Stimulated activated CD4-positive, alpha-beta T cell treated with anti-CD3 and anti-CD28 coated beads, TNF-alpha, amount 100 ng/mL, for 4 hours (primary cell): ENCODE results near the gene TMEM92.
A peak's percentile ranks its signal among the peaks of the same experiment; 100 is the strongest.
"Not testable (repeated sequence)": the region's sequence is repeated elsewhere in the genome, so short reads cannot be mapped to it uniquely, and the experiment has no call there.

Experiments
- DNase-seq, 3 experiments: peaks; one replicate each; pipeline ENCODE4 v3.0.0-alpha.2; 2020; ENCODE audit warnings: low read depth in 3 of 3

TMEM92 gene

GRCh38 chr17:50276588-50277356, 2.5 kb downstream of the TMEM92 start:
- DNase-seq = no peak

- no peak for DNase-seq
Measured at GRCh38 chr17:50277357-50277754, 3.1 kb downstream of the TMEM92 start.

GRCh38 chr17:50278526-50279180, 4.4 kb downstream of the TMEM92 start:
- DNase-seq = no peak

GRCh38 chr17:50279181-50279526, 4.9 kb downstream of the TMEM92 start:
- DNase-seq = no peak

- no peak for DNase-seq
Measured at GRCh38 chr17:50279639-50280038, 5.4 kb downstream of the TMEM92 start.

GRCh38 chr17:50280068-50280467, 5.8 kb downstream of the TMEM92 start:
- DNase-seq = no peak

GRCh38 chr17:50280801-50281441, 6.7 kb downstream of the TMEM92 start:
- DNase-seq = no peak

GRCh38 chr17:50281739-50282401, 7.6 kb downstream of the TMEM92 start:
- no peak for DNase-seq

GRCh38 chr17:50283246-50283645, 9.0 kb downstream of the TMEM92 start:
- no peak for DNase-seq

GRCh38 chr17:50283714-50284113, 9.4 kb downstream of the TMEM92 start:
- no peak for DNase-seq

GRCh38 chr17:50285941-50286340, 11.7 kb downstream of the TMEM92 start:
- DNase-seq = no peak

- DNase-seq = not testable (repeated sequence)
Measured at GRCh38 chr17:50287302-50287701, 13.0 kb downstream of the TMEM92 start.

- no peak for DNase-seq
Measured at GRCh38 chr17:50288306-50288705, 14.0 kb downstream of the TMEM92 start.

- DNase-seq = no peak
Measured at GRCh38 chr17:50289278-50289677, 15.0 kb downstream of the TMEM92 start.

GRCh38 chr17:50289991-50290702, 15.9 kb downstream of the TMEM92 start:
- no peak for DNase-seq

GRCh38 chr17:50290933-50291332, 16.7 kb downstream of the TMEM92 start:
- no peak for DNase-seq

GRCh38 chr17:50292465-50292864, 18.2 kb downstream of the TMEM92 start:
- DNase-seq = no peak

- DNase-seq = no peak
Measured at GRCh38 chr17:50295021-50295420, 20.8 kb downstream of the TMEM92 start.

GRCh38 chr17:50297407-50297865, 23.2 kb downstream of the TMEM92 start:
- DNase-seq = peak; percentile 51 to 69 (median 65)

GRCh38 chr17:50298018-50298417, 23.8 kb downstream of the TMEM92 start:
- DNase-seq = no peak

- no peak for DNase-seq
Measured at GRCh38 chr17:50299776-50300175, 25.5 kb downstream of the TMEM92 start.

GRCh38 chr17:50300824-50301223, 26.6 kb downstream of the TMEM92 start:
- DNase-seq = not testable (repeated sequence)
